ENCODE results near the gene CPXM1.

CPXM1 gene

GRCh38 chr20:2761885-2762284, 38.5 kb downstream of the CPXM1 start:
- no peaks in the 10 kb centered on the region for H3K4me1 ChIP-seq (ENCODE audit: insufficient read depth, low read length)
- H3K27me3 ChIP-seq (ENCODE audit: insufficient read depth, low read length): no peaks in the 10 kb centered on the region
- H2AFZ ChIP-seq (ENCODE audit: low read depth, low read length): no peak overlapping the region
- H3K4me3 ChIP-seq (ENCODE audit: low read length): no peak overlapping the region
- H3K36me3 ChIP-seq (ENCODE audit: insufficient read depth, low read length): no peaks in the 10 kb centered on the region
- no peaks in the 10 kb centered on the region for H3K9me3 ChIP-seq (ENCODE audit: low read length)

GRCh38 chr20:2760952-2761305, 39.5 kb downstream of the CPXM1 start:
- Histone ChIP-seq H3K9me3 (ENCODE audit: low read length) (no peaks in the 10 kb centered on the region), H3K36me3 (ENCODE audit: insufficient read depth, low read length) (no peaks in the 10 kb centered on the region), H2AFZ (ENCODE audit: low read depth, low read length) (no peak overlapping the region), H3K4me1 (ENCODE audit: insufficient read depth, low read length) (no peaks in the 10 kb centered on the region), H3K4me3 (ENCODE audit: low read length) (no peak overlapping the region), H3K27me3 (ENCODE audit: insufficient read depth, low read length) (no peaks in the 10 kb centered on the region)

- no peak overlapping the region for H2AFZ ChIP-seq (ENCODE audit: low read depth, low read length)
- H3K4me1 ChIP-seq (ENCODE audit: insufficient read depth, low read length): no peaks in the 10 kb centered on the region
- H3K9me3 ChIP-seq (ENCODE audit: low read length): no peaks in the 10 kb centered on the region
- no peaks in the 10 kb centered on the region for H3K36me3 ChIP-seq (ENCODE audit: insufficient read depth, low read length)
- no peaks in the 10 kb centered on the region for H3K27me3 ChIP-seq (ENCODE audit: insufficient read depth, low read length)
- no peak overlapping the region for H3K4me3 ChIP-seq (ENCODE audit: low read length)
Measured at GRCh38 chr20:2760297-2760951, 40.0 kb downstream of the CPXM1 start.

- Histone ChIP-seq H3K4me1 (ENCODE audit: insufficient read depth, low read length) (no peaks in the 10 kb centered on the region), H2AFZ (ENCODE audit: low read depth, low read length) (no peak overlapping the region), H3K36me3 (ENCODE audit: insufficient read depth, low read length) (no peaks in the 10 kb centered on the region), H3K9me3 (ENCODE audit: low read length) (no peaks in the 10 kb centered on the region), H3K27me3 (ENCODE audit: insufficient read depth, low read length) (no peaks in the 10 kb centered on the region), H3K4me3 (ENCODE audit: low read length) (no peak overlapping the region)
Measured at GRCh38 chr20:2759603-2760296, 40.7 kb downstream of the CPXM1 start.

GRCh38 chr20:2759143-2759542, 41.3 kb downstream of the CPXM1 start:
- no peaks in the 10 kb centered on the region for H3K36me3 ChIP-seq (ENCODE audit: insufficient read depth, low read length)
- H2AFZ ChIP-seq (ENCODE audit: low read depth, low read length): no peak overlapping the region
- no peaks in the 10 kb centered on the region for H3K9me3 ChIP-seq (ENCODE audit: low read length)
- peaks cover 6% of the 10 kb centered on the region for H3K4me1 ChIP-seq (ENCODE audit: insufficient read depth, low read length)
- peaks cover 2% of the 10 kb centered on the region for H3K27me3 ChIP-seq (ENCODE audit: insufficient read depth, low read length)
- H3K4me3 ChIP-seq (ENCODE audit: low read length): no peak overlapping the region

GRCh38 chr20:2757969-2758368, 42.5 kb downstream of the CPXM1 start:
- H3K27me3 ChIP-seq (ENCODE audit: insufficient read depth, low read length): peaks cover 11% of the 10 kb centered on the region
- H3K4me1 ChIP-seq (ENCODE audit: insufficient read depth, low read length): peaks cover 6% of the 10 kb centered on the region
- no peaks in the 10 kb centered on the region for H3K36me3 ChIP-seq (ENCODE audit: insufficient read depth, low read length)
- H3K4me3 ChIP-seq (ENCODE audit: low read length): no peak overlapping the region
- H3K9me3 ChIP-seq (ENCODE audit: low read length): no peaks in the 10 kb centered on the region
- no peak overlapping the region for H2AFZ ChIP-seq (ENCODE audit: low read depth, low read length)

GRCh38 chr20:2757001-2757400, 43.4 kb downstream of the CPXM1 start:
- Histone ChIP-seq H3K9me3 (ENCODE audit: low read length) (no peaks in the 10 kb centered on the region), H3K4me3 (ENCODE audit: low read length) (no peak overlapping the region), H3K36me3 (ENCODE audit: insufficient read depth, low read length) (no peaks in the 10 kb centered on the region), H3K4me1 (ENCODE audit: insufficient read depth, low read length) (peaks cover 7% of the 10 kb centered on the region), H3K27me3 (ENCODE audit: insufficient read depth, low read length) (peaks cover 21% of the 10 kb centered on the region), H2AFZ (ENCODE audit: low read depth, low read length) (no peak overlapping the region)

- Histone ChIP-seq H3K27me3 (ENCODE audit: insufficient read depth, low read length) (peaks cover 27% of the 10 kb centered on the region), H3K9me3 (ENCODE audit: low read length) (no peaks in the 10 kb centered on the region), H3K36me3 (ENCODE audit: insufficient read depth, low read length) (no peaks in the 10 kb centered on the region), H3K4me1 (ENCODE audit: insufficient read depth, low read length) (peaks cover 7% of the 10 kb centered on the region), H2AFZ (ENCODE audit: low read depth, low read length) (no peak overlapping the region), H3K4me3 (ENCODE audit: low read length) (no peak overlapping the region)
Measured at GRCh38 chr20:2756056-2756611, 44.3 kb downstream of the CPXM1 start.

GRCh38 chr20:2755451-2756055, 44.9 kb downstream of the CPXM1 start:
- H3K9me3 ChIP-seq (ENCODE audit: low read length): no peaks in the 10 kb centered on the region
- H3K4me1 ChIP-seq (ENCODE audit: insufficient read depth, low read length): peaks cover 10% of the 10 kb centered on the region
- H3K27me3 ChIP-seq (ENCODE audit: insufficient read depth, low read length): peaks cover 33% of the 10 kb centered on the region
- no peak overlapping the region for H3K4me3 ChIP-seq (ENCODE audit: low read length)
- no peak overlapping the region for H2AFZ ChIP-seq (ENCODE audit: low read depth, low read length)
- H3K36me3 ChIP-seq (ENCODE audit: insufficient read depth, low read length): no peaks in the 10 kb centered on the region

- Histone ChIP-seq H3K4me3 (ENCODE audit: low read length) (no peak overlapping the region), H3K9me3 (ENCODE audit: low read length) (no peaks in the 10 kb centered on the region), H3K4me1 (ENCODE audit: insufficient read depth, low read length) (peaks cover 11% of the 10 kb centered on the region), H2AFZ (ENCODE audit: low read depth, low read length) (no peak overlapping the region), H3K27me3 (ENCODE audit: insufficient read depth, low read length) (peaks cover 44% of the 10 kb centered on the region), H3K36me3 (ENCODE audit: insufficient read depth, low read length) (no peaks in the 10 kb centered on the region)
Measured at GRCh38 chr20:2754424-2754823, 46.0 kb downstream of the CPXM1 start.

GRCh38 chr20:2753461-2754040, 46.9 kb downstream of the CPXM1 start:
- Histone ChIP-seq H2AFZ (ENCODE audit: low read depth, low read length) (no peak overlapping the region), H3K4me1 (ENCODE audit: insufficient read depth, low read length) (peaks cover 11% of the 10 kb centered on the region), H3K4me3 (ENCODE audit: low read length) (no peak overlapping the region), H3K27me3 (ENCODE audit: insufficient read depth, low read length) (peaks cover 52% of the 10 kb centered on the region), H3K36me3 (ENCODE audit: insufficient read depth, low read length) (no peaks in the 10 kb centered on the region), H3K9me3 (ENCODE audit: low read length) (no peaks in the 10 kb centered on the region)

- no peaks in the 10 kb centered on the region for H3K9me3 ChIP-seq (ENCODE audit: low read length)
- peaks cover 58% of the 10 kb centered on the region for H3K27me3 ChIP-seq (ENCODE audit: insufficient read depth, low read length)
Measured at GRCh38 chr20:2752567-2753460, 47.6 kb downstream of the CPXM1 start.

More at GRCh38 chr20:2752567-2753460, 47.6 kb downstream of the CPXM1 start:
- Histone ChIP-seq H3K4me3 (ENCODE audit: low read length) (peak overlapping the region; percentile 28), H3K36me3 (ENCODE audit: insufficient read depth, low read length) (no peaks in the 10 kb centered on the region), H3K4me1 (ENCODE audit: insufficient read depth, low read length) (peaks cover 11% of the 10 kb centered on the region), H2AFZ (ENCODE audit: low read depth, low read length) (peak overlapping the region; percentile 9)
